Endothelial cell of umbilical vein (primary cell): Measurements from ENCODE around the gene TTC21A. TPM values are rescaled to one million over a fixed set of nuclear protein-coding genes. Genes with fewer than 3 reads are reported as not detected.

Experiments
- BruUV-seq: library from RNA; stranded (reverse); fragments of 400-500 nt; replicated peaks from 2 replicates; lab custom pipeline; 2021; lab: Mats Ljungman, UMichigan
- CTCF ChIA-PET: fragments of 300-600, 350-600 bp; sonication (Branson Sonifier 250); formaldehyde crosslinking; loops from one replicate; lab custom pipeline; 2021; ENCODE audit warnings: antibody characterized with exemption, inconsistent platforms; lab: Charles Lee
- POLR2A ChIA-PET: fragments of 300-600, 350-600 bp; sonication (Branson Sonifier 250); formaldehyde crosslinking; loops from one replicate; lab custom pipeline; 2021; ENCODE audit warnings: antibody characterized with exemption, inconsistent platforms; lab: Charles Lee
- DNase-seq: peaks from one replicate; pipeline ENCODE4 v3.0.0-alpha.2; 2011; ENCODE audit warnings: low read depth, low spot score
- FAIRE-seq: peaks from 2 replicates; lab custom pipeline; 2011; peaks lifted over from hg19 to GRCh38; lab: Jason Lieb, UNC
- H2AFZ ChIP-seq: 2 replicates; pipeline ENCODE4 v1.6.0; 2012; ENCODE audit warnings: low read depth, low read length, control low read depth, inconsistent platforms
- H3K27ac ChIP-seq: 2 replicates; pipeline ENCODE4 v1.5.1; 2011; ENCODE audit warnings: low read depth, mild to moderate bottlenecking, control low read depth, low read length, moderate library complexity; ENCODE audit not compliant: insufficient read depth
- H3K27me3 ChIP-seq, 2 experiments: 2 replicates each; pipeline versions ENCODE4 v1.6.0 to v1.6.1; 2011; ENCODE audit warnings: low read length in 2 of 2, mixed read lengths in 1 of 2; ENCODE audit not compliant: control insufficient read depth in 2 of 2, insufficient read depth in 2 of 2
- H3K36me3 ChIP-seq, 2 experiments: 2 replicates in 1 of 2; 3 replicates in 1 of 2; pipeline ENCODE4 v1.5.1; 2011; ENCODE audit warnings: low read length in 2 of 2, mild to moderate bottlenecking in 1 of 2, moderate library complexity in 1 of 2; ENCODE audit not compliant: control insufficient read depth in 2 of 2, insufficient read depth in 2 of 2; ENCODE audit errors: extremely low read depth in 1 of 2
- H3K4me1 ChIP-seq: 3 replicates; pipeline ENCODE4 v1.5.1; 2011; ENCODE audit warnings: mild to moderate bottlenecking, low read length; ENCODE audit not compliant: control insufficient read depth, insufficient read depth; ENCODE audit errors: extremely low read depth
- H3K4me2 ChIP-seq: 2 replicates; pipeline ENCODE4 v1.6.1; 2011; ENCODE audit warnings: low read length, control low read depth, mixed read lengths; ENCODE audit not compliant: insufficient read depth
- H3K4me3 ChIP-seq, 3 experiments: fragments of 200-600 bp in 1 of 3; sonication (generic), shearing (Covaris generic) in 1 of 3; replicated peaks in 1 of 3; 2 replicates each; pipeline ENCODE4 v1.5.1; 2011 to 2016; ENCODE audit warnings: control low read depth in 3 of 3, low read length in 3 of 3, mild to moderate bottlenecking in 2 of 3, inconsistent platforms in 1 of 3, low read depth in 1 of 3, moderate library complexity in 1 of 3; ENCODE audit not compliant: insufficient read depth in 1 of 3
- H3K79me2 ChIP-seq: 2 replicates; pipeline ENCODE4 v1.6.0; 2012; ENCODE audit warnings: low read length, inconsistent platforms; ENCODE audit not compliant: control insufficient read depth, insufficient read depth
- H3K9ac ChIP-seq: replicated peaks from 2 replicates; pipeline ENCODE3; 2011; ENCODE audit warnings: low read length, control low read depth; ENCODE audit not compliant: insufficient read depth; ENCODE audit errors: extremely low read depth
- H3K9me1 ChIP-seq: replicated peaks from 3 replicates; pipeline ENCODE4 v1.6.0; 2011; ENCODE audit warnings: mild to moderate bottlenecking, low read length; ENCODE audit not compliant: control insufficient read depth, insufficient read depth; ENCODE audit errors: extremely low read depth
- H3K9me3 ChIP-seq: replicated peaks from 2 replicates; pipeline ENCODE4 v1.5.1; 2012; ENCODE audit warnings: low read length, inconsistent platforms; ENCODE audit not compliant: control insufficient read depth, insufficient read depth
- H4K20me1 ChIP-seq: replicated peaks from 2 replicates; pipeline ENCODE3; 2011; ENCODE audit warnings: mild to moderate bottlenecking, low read length; ENCODE audit not compliant: control insufficient read depth, insufficient read depth; ENCODE audit errors: extremely low read depth
- EZH2 ChIP-seq: IDR thresholded peaks from 2 replicates; pipeline ENCODE4 v1.6.1; 2012; ENCODE audit warnings: borderline replicate concordance, low read depth, mild to moderate bottlenecking, moderate library complexity, low read length, inconsistent platforms; ENCODE audit not compliant: severe bottlenecking
- FOS ChIP-seq: IDR thresholded peaks from 2 replicates; pipeline ENCODE4 v1.6.1; 2011; ENCODE audit warnings: mild to moderate bottlenecking, low read length, moderate library complexity, borderline replicate concordance; ENCODE audit not compliant: insufficient read depth
- GATA2 ChIP-seq: IDR thresholded peaks from 2 replicates; pipeline ENCODE4 v1.7.0; 2011; ENCODE audit warnings: low read depth, mild to moderate bottlenecking, moderate library complexity, mixed read lengths, low read length; ENCODE audit not compliant: insufficient read length, insufficient read depth
- JUN ChIP-seq: IDR thresholded peaks from 2 replicates; pipeline ENCODE4 v1.6.1; 2011; ENCODE audit warnings: borderline replicate concordance, low read depth; ENCODE audit not compliant: insufficient read length, insufficient read depth
- MAX ChIP-seq: IDR thresholded peaks from 2 replicates; pipeline ENCODE4 v1.6.1; 2011; ENCODE audit not compliant: insufficient read depth, insufficient read length
- MYC ChIP-seq: IDR thresholded peaks from one replicate; pipeline ENCODE4 v1.6.1; 2011; ENCODE audit warnings: mild to moderate bottlenecking, low read depth, low read length
- POLR2A ChIP-seq: IDR thresholded peaks from 2 replicates; pipeline ENCODE4 v1.6.1; 2012; ENCODE audit warnings: low read depth, mild to moderate bottlenecking, control low read depth, low read length
- POLR2AphosphoS5 ChIP-seq: IDR thresholded peaks from 2 replicates; pipeline ENCODE4 v1.6.1; 2012; ENCODE audit warnings: low read depth, mild to moderate bottlenecking, control low read depth, low read length, moderate library complexity; ENCODE audit not compliant: insufficient read depth
- dilution Hi-C: fragments of 300-500 bp; cut with MboI; formaldehyde crosslinking; loops from one replicate; pipeline ENCODE4 v1.15.0; 2019; ENCODE audit warnings: low sequenced_read_pairs; ENCODE audit not compliant: extremely low pct_ligation_motif_present
- intact Hi-C: fragments of 100-400 bp; cut with micrococcal nuclease; formaldehyde crosslinking; loops from one replicate; pipeline ENCODE4 v1.10.0; 2022
- polyA plus RNA-seq, 4 experiments: library from polyadenylated mRNA; depleted of rRNA in 3 of 4; stranded (reverse) in 3 of 4; unstranded in 1 of 4; fragments of >200 nt; gene quantifications; 2 replicates each; pipeline versions ENCODE4 v1.2.1 to v1.2.3, GENCODE V29; 2011 to 2012; ENCODE audit warnings: missing spikeins in 1 of 4
- total RNA-seq: library from RNA; stranded (reverse); gene quantifications from 2 replicates; pipeline ENCODE4 v1.2.3, GENCODE V29; 2021
- TF ChIP-seq, protein P1 (sequence below), 2 donors: IDR thresholded peaks; 1 replicate in 1 of 2; 2 replicates in 1 of 2; pipeline ENCODE4 v1.5.1; 2011; ENCODE audit warnings: low read length in 2 of 2, mild to moderate bottlenecking in 2 of 2, moderate library complexity in 2 of 2, control low read depth in 1 of 2, inconsistent platforms in 1 of 2, low read depth in 1 of 2; ENCODE audit not compliant: insufficient read depth in 1 of 2; ENCODE audit errors: extremely low read depth in 1 of 2

The TTC21A gene
- total and polyA plus RNA-seq, 2 donors (not counting 3 experiments of a cell fraction or from before 2014, with no cell fraction given), result 4.7 to 7.8 TPM

DNA sequence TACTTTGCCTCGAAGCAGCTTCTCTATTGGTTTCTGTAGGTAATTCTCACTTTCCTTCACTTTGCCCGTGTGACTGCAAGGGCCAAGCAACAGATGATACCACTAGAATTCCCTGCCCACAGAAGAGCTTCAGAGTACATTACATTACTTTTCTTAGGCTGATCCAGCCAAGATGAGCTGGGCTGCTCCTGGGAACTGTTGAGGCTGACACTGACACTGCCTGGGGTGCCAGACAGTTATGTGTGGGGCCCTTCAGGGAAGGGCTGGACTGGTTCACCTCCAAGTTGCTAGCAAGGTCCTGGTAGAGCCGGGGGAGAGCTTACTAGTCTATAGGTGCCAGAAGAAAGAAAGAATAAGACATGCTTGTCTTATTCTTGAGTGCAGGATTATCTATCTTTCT is 19.0 kb upstream of the TTC21A start:
- no peak for FAIRE-seq
- Histone ChIP-seq H3K4me1 (no peaks in the 10 kb centered on the region), H3K9me1 (no peaks in the 10 kb centered on the region), H3K9me3 (no peaks in the 10 kb centered on the region), H3K36me3 (peaks cover 5 to 13% of the 10 kb centered on the region in 2 experiments), H2AFZ (no peak overlapping the region), H4K20me1 (no peaks in the 10 kb centered on the region), H3K9ac (no peak overlapping the region), H3K4me2 (no peak overlapping the region), H3K27me3 (no peaks in the 10 kb centered on the region), H3K27ac (no peak overlapping the region), H3K79me2 (no peaks in the 10 kb centered on the region), H3K4me3 (no peak overlapping the region)
- DNase-seq, result no peak
- TF ChIP-seq JUN (no peak), EZH2 (no peak), MAX (no peak), FOS (no peak), POLR2A (no peak), GATA2 (no peak), MYC (no peak), POLR2AphosphoS5 (no peak)
- TF ChIP-seq, protein P1, sequence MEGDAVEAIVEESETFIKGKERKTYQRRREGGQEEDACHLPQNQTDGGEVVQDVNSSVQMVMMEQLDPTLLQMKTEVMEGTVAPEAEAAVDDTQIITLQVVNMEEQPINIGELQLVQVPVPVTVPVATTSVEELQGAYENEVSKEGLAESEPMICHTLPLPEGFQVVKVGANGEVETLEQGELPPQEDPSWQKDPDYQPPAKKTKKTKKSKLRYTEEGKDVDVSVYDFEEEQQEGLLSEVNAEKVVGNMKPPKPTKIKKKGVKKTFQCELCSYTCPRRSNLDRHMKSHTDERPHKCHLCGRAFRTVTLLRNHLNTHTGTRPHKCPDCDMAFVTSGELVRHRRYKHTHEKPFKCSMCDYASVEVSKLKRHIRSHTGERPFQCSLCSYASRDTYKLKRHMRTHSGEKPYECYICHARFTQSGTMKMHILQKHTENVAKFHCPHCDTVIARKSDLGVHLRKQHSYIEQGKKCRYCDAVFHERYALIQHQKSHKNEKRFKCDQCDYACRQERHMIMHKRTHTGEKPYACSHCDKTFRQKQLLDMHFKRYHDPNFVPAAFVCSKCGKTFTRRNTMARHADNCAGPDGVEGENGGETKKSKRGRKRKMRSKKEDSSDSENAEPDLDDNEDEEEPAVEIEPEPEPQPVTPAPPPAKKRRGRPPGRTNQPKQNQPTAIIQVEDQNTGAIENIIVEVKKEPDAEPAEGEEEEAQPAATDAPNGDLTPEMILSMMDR (IDR thresholded peaks at IDR 0.05; ENCODE audit: extremely low read depth in 1 of 2, insufficient read depth in 1 of 2, low read depth in 1 of 2, low read length in 2 of 2), result no peak
- POLR2A ChIA-PET, result no interaction called here
- CTCF ChIA-PET, result interaction anchor here (1.0 to 3.4 kb wide), 4 partner anchors 8 to 203 kb away, joined by 3 to 18 read pairs (median 6); no protein-coding TSS in a partner anchor
- dilution Hi-C loops, result no loop called here
- BruUV-seq, result no TSS peak
- intact Hi-C loops, result no loop called here
